Thoracic aorta endothelial cell (primary cell): ENCODE measurements around the gene EIF5A. TPM values are rescaled to one million over a fixed set of nuclear protein-coding genes. Genes with fewer than 3 reads are reported as not detected.

Experiments
- small RNA-seq: library from RNA; depleted of rRNA; stranded (forward); fragments of <200 nt; gene quantifications from one replicate; pipeline ENCODE3, GENCODE V24; 2012
- total RNA-seq: library from RNA; depleted of rRNA; stranded (reverse); fragments of >200 nt; gene quantifications from 2 replicates; pipeline ENCODE4 v1.2.3, GENCODE V29; 2012

Gene EIF5A
- total RNA-seq = 863 and 945 TPM in 2 replicates

DNA sequence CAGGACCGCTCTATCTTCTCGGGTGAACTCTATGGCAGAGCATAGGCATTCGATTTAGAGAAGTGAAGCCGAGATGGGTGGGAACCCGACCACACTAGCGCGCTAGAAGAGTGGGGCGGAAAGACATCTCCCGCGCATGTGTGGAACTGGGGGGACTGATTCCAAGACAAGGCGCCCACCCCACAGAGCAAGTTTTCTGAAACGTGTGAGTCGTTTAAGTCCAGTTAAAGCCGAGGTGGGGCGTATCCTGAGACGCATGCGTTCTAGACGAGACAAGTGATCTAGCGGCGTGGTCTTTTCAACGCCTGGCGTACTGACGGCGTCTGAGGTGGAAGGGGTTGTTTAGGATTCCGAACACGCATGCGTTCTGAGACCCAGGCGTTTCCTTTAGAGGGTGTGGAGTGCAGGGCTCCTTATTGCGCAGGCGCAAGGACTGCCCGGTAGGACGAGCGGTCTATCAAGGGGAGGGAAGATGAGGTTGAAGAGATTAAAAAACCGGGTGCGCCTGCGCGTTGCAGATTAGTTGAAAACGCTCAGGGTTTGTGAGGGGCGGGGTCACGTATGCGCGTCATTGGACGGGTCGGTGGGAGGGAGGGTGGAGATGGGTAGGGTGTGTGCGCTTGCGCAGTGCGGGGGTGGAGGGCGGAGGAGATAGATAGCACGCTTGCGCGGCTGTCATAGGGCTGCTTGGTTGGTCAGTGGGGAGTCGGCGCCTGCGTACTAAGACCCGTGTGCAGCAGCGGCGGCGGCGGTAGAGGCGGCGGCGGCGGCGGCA lies at the start of gene EIF5A:
EIF5A (plus strand) TSS at position 718 of the 775 bp plus-strand sequence. CDS start 2,008 bp downstream, outside the sequence.

DNA sequence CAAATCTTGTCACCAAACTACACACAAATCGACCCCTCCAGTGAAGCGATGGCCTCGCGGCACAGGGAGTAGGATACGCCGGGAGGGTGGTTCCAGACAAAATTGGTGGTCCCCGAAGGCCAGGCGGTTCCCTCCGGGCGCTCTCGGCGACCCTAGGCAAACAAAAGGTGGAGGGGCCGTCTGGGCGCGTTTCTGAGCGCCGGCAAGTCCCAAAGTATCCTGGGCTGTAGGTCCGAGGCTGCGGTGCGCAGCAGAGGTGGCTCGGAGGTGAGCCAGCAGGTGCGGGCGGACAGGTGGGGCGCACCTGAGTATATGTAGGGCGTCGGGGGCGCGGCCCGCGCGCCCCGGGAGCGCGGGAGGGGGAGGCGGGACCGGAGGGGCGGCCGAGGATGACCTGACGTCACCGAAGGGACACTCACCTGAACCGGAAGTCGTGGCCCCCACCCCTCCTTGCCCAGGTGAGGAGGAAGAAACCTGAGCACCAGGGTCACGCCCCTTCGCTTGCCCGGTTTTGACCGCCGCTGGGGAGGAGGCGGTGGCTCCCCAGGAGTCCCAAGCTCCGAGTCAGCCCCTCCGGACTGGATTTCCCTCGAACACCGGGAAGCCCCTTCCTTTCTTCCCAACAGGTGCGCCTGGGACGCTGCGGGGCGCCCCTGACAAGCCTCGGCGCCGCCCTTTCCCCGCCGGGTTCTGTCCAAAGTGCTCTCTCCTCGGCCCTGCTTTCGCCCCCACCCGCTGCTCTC lies 45.1 kb upstream of the EIF5A start, which contains the start of gene CLDN7:
CLDN7 (minus strand) TSS at position 287 of the 743 bp plus-strand sequence. CDS start 435 bp downstream, outside the sequence.

DNA sequence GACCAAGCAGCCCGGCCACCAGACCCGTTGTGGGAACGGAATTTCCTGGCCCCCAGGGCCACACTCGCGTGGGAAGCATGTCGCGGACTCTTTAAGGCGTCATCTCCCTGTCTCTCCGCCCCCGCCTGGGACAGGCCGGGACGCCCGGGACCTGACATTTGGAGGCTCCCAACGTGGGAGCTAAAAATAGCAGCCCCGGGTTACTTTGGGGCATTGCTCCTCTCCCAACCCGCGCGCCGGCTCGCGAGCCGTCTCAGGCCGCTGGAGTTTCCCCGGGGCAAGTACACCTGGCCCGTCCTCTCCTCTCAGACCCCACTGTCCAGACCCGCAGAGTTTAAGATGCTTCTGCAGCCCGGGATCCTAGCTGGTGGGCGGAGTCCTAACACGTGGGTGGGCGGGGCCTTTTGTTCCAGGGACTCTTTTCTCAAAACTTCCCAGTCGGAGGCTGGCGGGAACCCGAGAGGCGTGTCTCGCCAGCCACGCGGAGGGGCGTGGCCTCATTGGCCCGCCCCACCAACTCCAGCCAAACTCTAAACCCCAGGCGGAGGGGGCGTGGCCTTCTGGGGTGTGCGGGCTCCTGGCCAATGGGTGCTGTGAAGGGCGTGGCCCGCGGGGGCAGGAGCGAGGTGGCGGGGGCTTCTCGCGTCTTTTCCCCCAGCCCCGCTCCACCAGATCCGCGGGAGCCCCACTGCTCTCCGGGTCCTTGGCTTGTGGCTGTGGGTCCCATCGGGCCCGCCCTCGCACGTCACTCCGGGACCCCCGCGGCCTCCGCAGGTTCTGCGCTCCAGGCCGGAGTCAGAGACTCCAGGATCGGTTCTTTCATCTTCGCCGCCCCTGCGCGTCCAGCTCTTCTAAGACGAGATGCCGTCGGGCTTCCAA lies 26.1 kb upstream of the EIF5A start, which contains the start of gene SLC2A4:
SLC2A4 (plus strand) TSS at position 645 of the 879 bp plus-strand sequence; CDS start at position 862, 217 bp downstream.

DNA sequence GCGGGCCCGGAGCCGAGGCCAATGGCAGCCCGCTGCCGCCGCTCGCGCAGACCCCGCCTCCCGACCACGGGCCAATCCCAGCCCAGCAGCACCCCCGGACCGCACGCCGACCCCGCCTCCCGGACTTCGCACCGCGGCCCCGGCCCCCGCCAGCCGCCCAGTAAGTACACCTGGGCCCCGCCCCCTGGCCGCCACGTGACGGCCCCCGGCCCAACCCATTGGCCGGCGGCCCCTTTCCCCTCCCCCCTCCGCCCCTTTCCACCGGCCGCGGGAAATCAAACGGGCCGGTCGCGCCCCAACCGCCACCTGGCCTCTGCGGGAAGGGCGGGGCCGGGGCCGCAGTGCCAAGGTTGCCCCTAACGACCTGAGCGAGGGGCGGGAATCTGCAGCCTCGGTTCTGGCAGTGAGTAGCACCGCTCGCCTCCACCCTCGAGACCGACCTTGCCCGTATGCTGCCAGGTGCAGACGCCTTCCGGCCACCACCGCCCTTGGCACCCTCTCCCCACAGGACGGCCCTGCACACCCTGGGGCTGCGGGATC lies 12.7 kb upstream of the EIF5A start, which contains the start of gene YBX2:
YBX2 (minus strand) TSS at position 26 of the 540 bp plus-strand sequence. CDS start 139 bp downstream, outside the sequence.

DNA sequence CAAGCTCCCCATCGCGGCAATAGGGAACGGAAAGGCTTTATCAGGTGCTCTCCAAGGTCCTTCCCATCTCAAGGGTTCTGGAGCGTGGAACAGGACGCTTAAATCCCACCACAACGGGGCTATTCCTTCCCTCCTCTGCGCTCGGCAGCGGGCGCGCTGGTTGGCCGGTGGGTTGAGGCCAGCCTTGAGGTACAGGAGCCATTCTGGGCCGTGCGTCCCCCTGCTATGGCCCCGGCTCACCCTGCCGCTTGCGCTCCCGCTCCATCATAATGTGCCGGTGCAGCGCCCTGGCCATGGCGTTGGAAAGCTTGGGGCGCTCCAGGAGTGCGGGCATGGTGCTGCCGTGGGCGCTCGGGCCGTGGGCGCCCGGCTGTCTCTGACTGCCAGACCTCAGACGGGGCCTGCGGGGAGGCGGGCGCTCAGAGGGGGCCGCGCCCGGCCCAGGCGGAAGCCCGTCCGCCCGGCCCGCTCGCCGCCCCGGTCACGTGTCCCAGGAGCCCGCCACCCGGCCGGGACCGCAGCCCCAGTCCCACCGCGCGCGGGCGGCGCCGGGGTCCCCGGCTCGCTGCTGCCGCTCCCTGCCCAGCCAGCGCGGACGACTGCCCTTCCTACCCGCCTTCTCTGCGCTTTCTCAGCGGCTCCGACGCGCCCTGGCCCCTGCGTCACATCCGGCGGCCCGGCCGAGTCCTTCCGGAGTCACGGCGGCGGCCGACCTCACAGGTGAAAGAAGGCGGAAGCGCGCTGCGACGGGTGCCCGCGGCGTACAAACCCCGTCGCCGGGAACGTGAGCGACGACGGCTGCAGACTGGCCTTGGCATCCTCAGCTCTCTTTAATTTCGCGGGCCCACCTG lies 7.5 kb downstream of the EIF5A start, which contains the start of gene GPS2:
GPS2 (minus strand) TSS at position 642 of the 851 bp plus-strand sequence; CDS start at position 334, 308 bp downstream.

DNA sequence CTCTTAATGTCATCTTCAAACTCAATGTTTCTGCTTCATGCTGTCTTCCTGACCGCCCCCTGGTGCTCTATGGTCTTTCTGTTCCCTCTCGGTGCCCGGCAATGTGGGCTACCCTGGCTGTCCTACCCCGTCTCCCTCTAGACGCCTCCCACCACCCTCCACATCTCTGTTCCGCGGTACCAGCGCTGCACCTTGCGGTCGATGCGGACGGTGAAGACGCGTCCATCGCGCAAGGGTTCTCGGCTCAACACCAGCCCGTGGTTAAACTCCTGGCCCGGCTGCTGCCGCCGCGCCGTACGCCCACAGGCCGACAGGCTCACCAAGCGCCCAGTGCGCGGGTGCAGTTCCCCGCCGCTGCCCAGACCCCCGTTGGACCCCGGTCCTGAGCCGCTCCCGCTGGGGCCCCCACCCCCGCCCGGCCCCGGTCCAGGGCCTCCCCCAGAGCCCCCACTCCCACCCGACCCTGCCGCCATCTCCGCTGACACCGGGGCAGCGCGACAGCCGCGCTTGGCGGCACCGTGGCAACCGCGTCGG lies 21.5 kb downstream of the EIF5A start, which contains the start of gene NEURL4:
NEURL4 (minus strand) TSS at position 496 of the 534 bp plus-strand sequence; CDS start at position 473, 23 bp downstream.

DNA sequence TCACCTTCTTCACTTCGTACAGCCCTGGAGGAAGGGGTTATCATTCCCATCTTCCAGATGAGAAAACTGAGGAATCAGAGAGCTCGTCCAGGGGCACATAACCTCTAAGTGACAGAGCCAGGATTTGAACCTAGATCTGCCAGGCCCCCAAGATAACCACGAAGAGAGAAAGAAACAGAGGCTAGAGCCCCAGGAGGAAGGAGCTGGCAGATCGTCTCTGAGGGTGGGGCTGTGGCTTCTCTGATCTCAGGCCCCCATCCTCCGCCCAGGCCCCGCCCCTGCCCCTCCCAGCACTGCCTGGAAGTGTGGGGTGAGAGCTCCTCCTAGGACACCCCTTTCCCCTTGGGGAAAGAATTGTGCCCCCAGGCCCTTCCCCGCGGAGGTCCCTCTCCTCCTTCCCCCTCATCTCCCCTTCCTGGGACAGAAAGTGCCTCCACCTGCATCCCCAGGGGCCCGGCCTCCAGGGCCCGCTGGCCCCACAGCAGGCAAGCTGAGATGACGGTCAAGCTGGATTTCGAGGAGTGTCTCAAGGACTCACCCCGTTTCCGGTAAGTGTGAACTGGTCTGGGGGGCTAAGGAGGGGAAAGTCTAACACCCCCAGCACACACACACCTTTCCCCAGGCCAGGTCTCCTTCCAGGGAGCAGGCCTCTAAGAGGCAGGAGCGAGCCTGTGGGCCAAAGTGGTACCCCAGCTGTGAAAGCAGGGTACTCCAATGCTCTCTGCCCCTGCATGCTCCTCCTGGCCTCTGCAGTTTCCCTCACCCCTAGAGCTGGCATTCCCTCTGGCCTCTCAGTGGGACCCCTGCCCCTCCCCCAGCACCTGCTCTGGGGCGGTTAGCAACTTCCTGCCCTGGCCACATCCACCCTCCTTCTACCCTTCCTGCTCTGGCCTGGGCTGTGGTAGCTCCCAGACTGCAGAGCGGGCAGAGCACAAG lies 29.1 kb downstream of the EIF5A start, which contains the start of gene ACAP1:
ACAP1 (plus strand) TSS at position 290 of the 936 bp plus-strand sequence; CDS start at position 496, 206 bp downstream.

DNA sequence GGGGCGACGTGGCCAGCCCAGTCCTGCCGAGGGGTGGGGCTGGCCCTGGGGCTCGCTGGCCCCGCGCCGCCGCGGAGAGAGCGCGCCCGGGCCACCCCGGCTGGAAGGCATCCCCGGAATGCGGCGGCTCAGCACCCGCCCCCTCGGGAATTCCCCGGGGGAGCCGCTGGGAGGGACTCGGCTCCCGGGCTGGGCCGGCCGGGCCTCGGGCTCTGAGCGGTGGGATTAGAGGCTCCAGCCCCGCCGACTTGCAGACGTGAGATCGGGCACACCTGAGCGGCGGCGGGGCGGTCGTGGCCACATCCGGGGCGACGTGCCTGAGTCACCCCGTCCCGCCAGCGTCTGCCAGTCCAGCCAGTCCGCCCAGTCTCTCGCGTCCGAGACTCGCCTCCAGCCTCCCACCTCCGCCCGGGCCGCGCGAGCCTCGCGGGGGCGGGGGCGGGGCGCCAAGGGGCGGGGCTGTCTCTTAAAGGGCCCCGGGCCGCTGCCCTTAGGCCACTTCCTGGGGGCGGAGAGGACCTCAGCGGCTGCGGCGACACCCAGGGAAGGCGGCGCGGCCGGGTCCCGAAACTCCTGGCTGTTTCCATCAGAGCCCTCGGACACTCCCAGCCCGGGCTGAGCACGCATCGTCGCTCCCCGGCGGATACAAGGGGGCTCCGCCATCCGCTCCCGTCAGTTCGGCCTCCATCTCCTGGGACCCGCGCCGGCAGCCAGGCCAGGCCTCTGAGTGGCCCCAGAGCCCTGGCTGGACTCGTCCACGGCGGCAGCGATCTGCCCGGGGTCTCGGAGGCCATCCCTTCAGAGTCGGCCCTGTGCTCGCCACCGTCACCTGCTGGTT lies 44.5 kb downstream of the EIF5A start, which contains the start of gene KCTD11:
KCTD11 (plus strand) TSS at position 498 of the 838 bp plus-strand sequence.

DNA sequence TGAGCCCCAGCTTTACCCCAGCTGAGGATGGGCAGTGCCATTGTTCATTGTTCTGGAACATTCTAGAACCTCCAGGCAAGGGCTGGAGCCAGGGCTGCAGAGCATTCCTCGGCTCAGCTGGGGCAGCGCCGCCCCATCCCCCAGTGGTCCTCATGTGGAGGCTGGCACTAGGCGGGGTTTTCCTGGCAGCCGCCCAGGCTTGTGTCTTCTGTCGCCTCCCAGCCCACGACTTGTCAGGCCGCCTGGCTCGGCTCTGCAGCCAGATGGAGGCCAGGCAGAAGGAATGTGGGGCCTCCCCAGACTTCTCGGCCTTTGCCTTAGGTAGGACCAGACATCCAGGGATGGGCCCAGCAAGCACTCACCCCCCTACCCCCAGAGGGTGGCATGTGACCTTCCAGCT lies 47.6 kb downstream of the EIF5A start, which contains the start of gene TMEM95:
TMEM95 (plus strand) TSS at position 104 of the 400 bp plus-strand sequence; CDS start at position 153, 49 bp downstream.

Small RNAs within 50 kb of the gene (small RNA-seq; reads per million reads assigned to genes)
- not detected for gene AC026954.2
- not detected for gene RF00019

Other genes with a start within 250 kb of the EIF5A start
- not detected in 2 replicates for gene CLEC10A, start 227.4 kb upstream of the EIF5A start, total RNA-seq
- not detected in 2 replicates for gene ASGR2, start 192.8 kb upstream of the EIF5A start, total RNA-seq
- gene ASGR1, start 128.3 kb upstream of the EIF5A start, total RNA-seq = 5.8 and 9.7 TPM in 2 replicates
- 13.2 and 14.8 TPM in 2 replicates for gene DLG4, start 87.8 kb upstream of the EIF5A start, total RNA-seq
- gene ACADVL, start 87.7 kb upstream of the EIF5A start, total RNA-seq = 164 and 181 TPM in 2 replicates
- 39.8 and 51.8 TPM in 2 replicates for gene DVL2, start 73.1 kb upstream of the EIF5A start, total RNA-seq
- gene PHF23, start 68.2 kb upstream of the EIF5A start, total RNA-seq = 38.1 and 38.3 TPM in 2 replicates
- gene GABARAP, start 65.2 kb upstream of the EIF5A start, total RNA-seq = 206 and 343 TPM in 2 replicates
- 33.8 and 45.2 TPM in 2 replicates for gene CTDNEP1, start 55.9 kb upstream of the EIF5A start, total RNA-seq
- 32.0 and 36.4 TPM in 2 replicates for gene ELP5, start 55.4 kb upstream of the EIF5A start, total RNA-seq
- gene CLDN7, start 45.1 kb upstream of the EIF5A start, total RNA-seq = 19.0 and 22.7 TPM in 2 replicates
- gene SLC2A4, start 25.9 kb upstream of the EIF5A start, total RNA-seq = under 0.01 and 0.14 TPM in 2 replicates
- 0.13 and 0.14 TPM in 2 replicates for gene YBX2, start 13.0 kb upstream of the EIF5A start, total RNA-seq
- gene GPS2, start 7.7 kb downstream of the EIF5A start, total RNA-seq = 44.3 and 44.5 TPM in 2 replicates
- gene NEURL4, start 21.7 kb downstream of the EIF5A start, total RNA-seq = 17.3 and 23.5 TPM in 2 replicates
- gene ACAP1, start 28.9 kb downstream of the EIF5A start, total RNA-seq = not detected in 2 replicates
- gene KCTD11, start 44.5 kb downstream of the EIF5A start, total RNA-seq = 2.1 and 2.6 TPM in 2 replicates
- gene TMEM95, start 47.5 kb downstream of the EIF5A start, total RNA-seq = not detected in 2 replicates
- 0.27 and 0.29 TPM in 2 replicates for gene TNK1, start 73.5 kb downstream of the EIF5A start, total RNA-seq
- gene PLSCR3, start 86.9 kb downstream of the EIF5A start, total RNA-seq = 19.5 and 22.2 TPM in 2 replicates
- gene TMEM256, start 96.5 kb downstream of the EIF5A start, total RNA-seq = 49.5 and 65.8 TPM in 2 replicates
- 4.5 and 7.3 TPM in 2 replicates for gene NLGN2, start 100.2 kb downstream of the EIF5A start, total RNA-seq
- gene SPEM1, start 112.7 kb downstream of the EIF5A start, total RNA-seq = not detected in 2 replicates
- not detected in 2 replicates for gene SPEM2, start 118.0 kb downstream of the EIF5A start, total RNA-seq
- gene SPEM3, start 121.2 kb downstream of the EIF5A start, total RNA-seq = not detected in 2 replicates
- gene TMEM102, start 127.8 kb downstream of the EIF5A start, total RNA-seq = 4.7 and 5.5 TPM in 2 replicates
- 0.22 and 0.27 TPM in 2 replicates for gene FGF11, start 131.9 kb downstream of the EIF5A start, total RNA-seq
- gene CHRNB1, start 137.4 kb downstream of the EIF5A start, total RNA-seq = 4.4 and 4.8 TPM in 2 replicates
- gene ZBTB4, start 172.0 kb downstream of the EIF5A start, total RNA-seq = 17.6 and 23.3 TPM in 2 replicates
- not detected in 2 replicates for gene SLC35G6, start 173.8 kb downstream of the EIF5A start, total RNA-seq
- 110 and 117 TPM in 2 replicates for gene POLR2A, start 176.7 kb downstream of the EIF5A start, total RNA-seq
- gene TNFSF12, start 241.4 kb downstream of the EIF5A start, total RNA-seq = 12.5 and 12.6 TPM in 2 replicates